Muscle layer of duodenum (tissue), 2 donors: ENCODE measurements around the gene CYSLTR2.

Source experiments
- H3K27ac ChIP-seq: one replicate; pipeline ENCODE4 v1.7.0; 2013; ENCODE audit warnings: mild to moderate bottlenecking, low read length
- H3K27me3 ChIP-seq: one replicate; pipeline ENCODE4 v1.7.0; 2013; ENCODE audit warnings: low read depth, mild to moderate bottlenecking, control low read depth, low read length
- H3K36me3 ChIP-seq, 2 donors: one replicate each; pipeline ENCODE4 v1.7.0; 2013; ENCODE audit warnings: low read length in 2 of 2, control low read depth in 1 of 2, mild to moderate bottlenecking in 1 of 2; ENCODE audit not compliant: insufficient read depth in 2 of 2, control insufficient read depth in 1 of 2
- H3K4me1 ChIP-seq, 2 donors: one replicate each; pipeline ENCODE4 v1.7.0; 2013; ENCODE audit warnings: low read length in 2 of 2, mild to moderate bottlenecking in 2 of 2, control low read depth in 1 of 2, moderate library complexity in 1 of 2; ENCODE audit not compliant: insufficient read depth in 2 of 2, control insufficient read depth in 1 of 2
- H3K4me3 ChIP-seq, 2 donors: one replicate each; pipeline ENCODE4 v1.7.0; 2013; ENCODE audit warnings: low read length in 2 of 2, low read depth in 1 of 2, mild to moderate bottlenecking in 1 of 2
- H3K9me3 ChIP-seq, 2 donors: one replicate each; pipeline ENCODE4 v1.7.0; 2013; ENCODE audit warnings: low read length in 2 of 2, control low read depth in 1 of 2, mild to moderate bottlenecking in 1 of 2; ENCODE audit not compliant: control insufficient read depth in 1 of 2
- donor health status: healthy.

The CYSLTR2 gene

GRCh38 chr13:48644951-48645350, 8.8 kb upstream of the CYSLTR2 start:
- no peak overlapping the region for H3K27ac ChIP-seq
- no peaks in the 10 kb centered on the region for H3K36me3 ChIP-seq
- no peaks in the 10 kb centered on the region for H3K27me3 ChIP-seq
- H3K4me1 ChIP-seq, result no peaks in the 10 kb centered on the region
- H3K4me3 ChIP-seq, result no peak overlapping the region
- no peaks in the 10 kb centered on the region for H3K9me3 ChIP-seq

- Histone ChIP-seq H3K27ac (no peak overlapping the region), H3K9me3 (no peaks in the 10 kb centered on the region), H3K4me3 (no peak overlapping the region), H3K4me1 (no peaks in the 10 kb centered on the region), H3K27me3 (no peaks in the 10 kb centered on the region), H3K36me3 (no peaks in the 10 kb centered on the region)
These were observed 7.9 kb upstream of the CYSLTR2 start for GRCh38 chr13:48645845-48646244.

GRCh38 chr13:48646791-48647190, 6.9 kb upstream of the CYSLTR2 start:
- H3K9me3 ChIP-seq, result no peaks in the 10 kb centered on the region
- no peak overlapping the region for H3K27ac ChIP-seq
- H3K4me3 ChIP-seq, result no peak overlapping the region
- H3K36me3 ChIP-seq, result no peaks in the 10 kb centered on the region
- H3K27me3 ChIP-seq, result no peaks in the 10 kb centered on the region
- H3K4me1 ChIP-seq, result no peaks in the 10 kb centered on the region

- Histone ChIP-seq H3K27me3 (no peaks in the 10 kb centered on the region), H3K4me3 (no peak overlapping the region), H3K4me1 (no peaks in the 10 kb centered on the region), H3K36me3 (no peaks in the 10 kb centered on the region), H3K9me3 (no peaks in the 10 kb centered on the region), H3K27ac (no peak overlapping the region)
These were observed 6.1 kb upstream of the CYSLTR2 start for GRCh38 chr13:48647625-48648024.

- Histone ChIP-seq H3K27me3 (no peaks in the 10 kb centered on the region), H3K4me1 (peaks cover 0 to 7% of the 10 kb centered on the region in 2 donors), H3K36me3 (no peaks in the 10 kb centered on the region), H3K27ac (no peak overlapping the region), H3K9me3 (no peaks in the 10 kb centered on the region), H3K4me3 (no peak overlapping the region)
These were observed 5.3 kb upstream of the CYSLTR2 start for GRCh38 chr13:48648446-48648845.

GRCh38 chr13:48652851-48653471, 768 bp upstream of the CYSLTR2 start:
- H3K4me1 ChIP-seq, result peaks cover 0 to 7% of the 10 kb centered on the region in 2 donors
- no peak overlapping the region for H3K4me3 ChIP-seq
- no peaks in the 10 kb centered on the region for H3K9me3 ChIP-seq
- H3K36me3 ChIP-seq, result no peaks in the 10 kb centered on the region
- H3K27me3 ChIP-seq, result no peaks in the 10 kb centered on the region
- H3K27ac ChIP-seq, result peak overlapping the region; percentile 63

GRCh38 chr13:48654511-48654910, 782 bp downstream of the CYSLTR2 start:
- Histone ChIP-seq H3K27ac (no peak overlapping the region), H3K4me3 (peak overlapping the region in 1 of 2 donors; percentile 9), H3K4me1 (peaks cover 0 to 7% of the 10 kb centered on the region in 2 donors), H3K9me3 (no peaks in the 10 kb centered on the region), H3K27me3 (no peaks in the 10 kb centered on the region), H3K36me3 (no peaks in the 10 kb centered on the region)

GRCh38 chr13:48655291-48655690, 1.6 kb downstream of the CYSLTR2 start:
- peak overlapping the region in 1 of 2 donors; percentile 9 for H3K4me3 ChIP-seq
- peaks cover 0 to 7% of the 10 kb centered on the region in 2 donors for H3K4me1 ChIP-seq
- no peaks in the 10 kb centered on the region for H3K9me3 ChIP-seq
- H3K27ac ChIP-seq, result no peak overlapping the region
- H3K36me3 ChIP-seq, result no peaks in the 10 kb centered on the region
- H3K27me3 ChIP-seq, result no peaks in the 10 kb centered on the region

- Histone ChIP-seq H3K4me3 (no peak overlapping the region), H3K27me3 (no peaks in the 10 kb centered on the region), H3K4me1 (peaks cover 0 to 7% of the 10 kb centered on the region in 2 donors), H3K9me3 (no peaks in the 10 kb centered on the region), H3K27ac (no peak overlapping the region), H3K36me3 (no peaks in the 10 kb centered on the region)
These were observed 2.9 kb downstream of the CYSLTR2 start for GRCh38 chr13:48656608-48657007.

GRCh38 chr13:48660361-48661076, 6.8 kb downstream of the CYSLTR2 start:
- peak overlapping the region; percentile 28 for H3K27ac ChIP-seq

GRCh38 chr13:48661107-48661506, 7.4 kb downstream of the CYSLTR2 start:
- Histone ChIP-seq H3K9me3 (peaks cover 0 to 6% of the 10 kb centered on the region in 2 donors), H3K27ac (no peak overlapping the region), H3K36me3 (no peaks in the 10 kb centered on the region), H3K27me3 (no peaks in the 10 kb centered on the region), H3K4me1 (no peaks in the 10 kb centered on the region), H3K4me3 (no peak overlapping the region)

More at GRCh38 chr13:48660361-48661076, 6.8 kb downstream of the CYSLTR2 start:
- H3K9me3 ChIP-seq, result peaks cover 0 to under 1% of the 10 kb centered on the region in 2 donors
- H3K36me3 ChIP-seq, result no peaks in the 10 kb centered on the region
- H3K4me1 ChIP-seq, result no peaks in the 10 kb centered on the region
- no peak overlapping the region for H3K4me3 ChIP-seq
- H3K27me3 ChIP-seq, result no peaks in the 10 kb centered on the region
